Measurements from ENCODE around the gene WIF1. TPM values are rescaled to one million over a fixed set of nuclear protein-coding genes. Genes with fewer than 3 reads are reported as not detected.

The WIF1 gene
- total and polyA plus RNA-seq, 2 of the 8 experiments (the other 6 are each of a cell fraction or from before 2014, with no cell fraction given) = 1.8 to 9.1 TPM

GRCh38 chr12:65126482-65126881, 5.4 kb upstream of the WIF1 start (continued):
- TF ChIP-seq, protein P1, sequence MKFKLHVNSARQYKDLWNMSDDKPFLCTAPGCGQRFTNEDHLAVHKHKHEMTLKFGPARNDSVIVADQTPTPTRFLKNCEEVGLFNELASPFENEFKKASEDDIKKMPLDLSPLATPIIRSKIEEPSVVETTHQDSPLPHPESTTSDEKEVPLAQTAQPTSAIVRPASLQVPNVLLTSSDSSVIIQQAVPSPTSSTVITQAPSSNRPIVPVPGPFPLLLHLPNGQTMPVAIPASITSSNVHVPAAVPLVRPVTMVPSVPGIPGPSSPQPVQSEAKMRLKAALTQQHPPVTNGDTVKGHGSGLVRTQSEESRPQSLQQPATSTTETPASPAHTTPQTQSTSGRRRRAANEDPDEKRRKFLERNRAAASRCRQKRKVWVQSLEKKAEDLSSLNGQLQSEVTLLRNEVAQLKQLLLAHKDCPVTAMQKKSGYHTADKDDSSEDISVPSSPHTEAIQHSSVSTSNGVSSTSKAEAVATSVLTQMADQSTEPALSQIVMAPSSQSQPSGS (IDR thresholded peaks at IDR 0.05; ENCODE audit: low read length) = no peak
- no peak for TF ChIP-seq TEAD4 (IDR thresholded peaks at IDR 0.05; ENCODE audit: low read depth, low read length)
- TF ChIP-seq EZH2 (IDR thresholded peaks at IDR 0.05; ENCODE audit: low read depth, low read length, severe bottlenecking) = no peak
- no peak for TF ChIP-seq KDM5A (IDR thresholded peaks at IDR 0.05; ENCODE audit: low read length)
- TF ChIP-seq CEBPB (IDR thresholded peaks at IDR 0.05; ENCODE audit: low read depth, low read length) = no peak

All from H1 (cell line).